HG03196 (cell line): ENCODE results near the gene ZNF343.

ENCODE experiments used
- ATAC-seq: cut with Tn5 transposase; IDR thresholded peaks from one replicate; pipeline ENCODE4 v1.9.1; 2021; ENCODE audit not compliant: unreplicated experiment

ZNF343 gene

DNA sequence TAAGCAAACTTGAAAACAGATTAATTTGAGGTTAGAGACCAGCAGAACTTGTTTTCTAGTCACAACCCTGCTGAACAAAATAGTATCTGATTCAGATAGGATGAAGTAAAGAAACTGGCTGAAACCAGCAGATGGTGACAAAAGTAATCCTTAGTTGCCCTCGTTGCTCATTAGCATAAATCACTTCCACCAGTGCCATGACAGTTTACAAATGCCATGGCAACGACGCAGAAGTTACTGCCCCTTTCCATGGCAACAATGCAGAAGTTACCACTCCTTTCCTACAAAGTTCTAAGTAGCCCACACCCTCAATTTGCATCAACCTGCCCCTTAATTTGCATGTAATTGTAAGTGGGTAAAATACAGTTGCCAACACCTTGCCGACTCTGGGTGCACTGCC is 61.9 kb downstream of the ZNF343 start:
- no peak for ATAC-seq
